HG02763 (cell line): ENCODE measurements around the gene NAA50.

Experiments
- ATAC-seq: cut with Tn5 transposase; IDR thresholded peaks from one replicate; pipeline ENCODE4 v1.9.1; 2021; ENCODE audit warnings: mild to moderate bottlenecking, moderate library complexity; ENCODE audit not compliant: unreplicated experiment

The NAA50 gene

GRCh38 chr3:113745756-113746547, at the start of gene NAA50:
NAA50 (minus strand) TSS chr3:113746249; CDS start chr3:113745949, 300 bp downstream.
- ATAC-seq: peak; percentile 45

GRCh38 chr3:113795693-113796092, 49.6 kb upstream of the NAA50 start:
- ATAC-seq: no peak

GRCh38 chr3:113794526-113794925, 48.5 kb upstream of the NAA50 start:
- ATAC-seq: no peak

- no peak for ATAC-seq
Measured at GRCh38 chr3:113791381-113791780, 45.3 kb upstream of the NAA50 start.

GRCh38 chr3:113783980-113784379, 37.9 kb upstream of the NAA50 start:
- ATAC-seq: no peak

- no peak for ATAC-seq
Measured at GRCh38 chr3:113783463-113783862, 37.4 kb upstream of the NAA50 start.

GRCh38 chr3:113776564-113776963, 30.5 kb upstream of the NAA50 start:
- no peak for ATAC-seq

- no peak for ATAC-seq
Measured at GRCh38 chr3:113775516-113775915, 29.5 kb upstream of the NAA50 start.

- no peak for ATAC-seq
Measured at GRCh38 chr3:113773381-113773780, 27.3 kb upstream of the NAA50 start.

GRCh38 chr3:113771993-113772392, 25.9 kb upstream of the NAA50 start:
- no peak for ATAC-seq

- no peak for ATAC-seq
Measured at GRCh38 chr3:113769551-113769950, 23.5 kb upstream of the NAA50 start.

GRCh38 chr3:113764698-113765097, 18.6 kb upstream of the NAA50 start:
- no peak for ATAC-seq

GRCh38 chr3:113758389-113759024, 12.5 kb upstream of the NAA50 start:
- no peak for ATAC-seq

GRCh38 chr3:113754494-113755159, 8.6 kb upstream of the NAA50 start:
- ATAC-seq: no peak

- no peak for ATAC-seq
Measured at GRCh38 chr3:113753376-113753985, 7.4 kb upstream of the NAA50 start.

GRCh38 chr3:113751141-113751540, 5.1 kb upstream of the NAA50 start:
- no peak for ATAC-seq

GRCh38 chr3:113747283-113748046, 1.4 kb upstream of the NAA50 start:
- no peak for ATAC-seq

GRCh38 chr3:113746548-113747282, 666 bp upstream of the NAA50 start, which contains the start of gene ATP6V1A:
ATP6V1A (plus strand) TSS chr3:113747035; CDS start chr3:113778754, 31,719 bp downstream.
- ATAC-seq: peak; percentile 37

GRCh38 chr3:113744941-113745755, 901 bp downstream of the NAA50 start:
- peak; percentile 51 for ATAC-seq
